Small intestine (tissue), 16 donors: ENCODE data around the gene CECR2. TPM values are rescaled to one million over a fixed set of nuclear protein-coding genes. Genes with fewer than 3 reads are reported as not detected.

Experiments
- DNase-seq, 2 donors: peaks; one replicate each; pipeline versions ENCODE4 v3.0.0 to v3.0.0-alpha.2; 2013
- FAIRE-seq: peaks from 2 replicates; lab custom pipeline; 2012; peaks lifted over from hg19 to GRCh38; lab: Jason Lieb, UNC
- H3K27ac ChIP-seq, 3 donors: one replicate each; pipeline ENCODE4 v1.5.1; 2013; ENCODE audit warnings: low read length in 2 of 3, mild to moderate bottlenecking in 2 of 3, control low read depth in 1 of 3, inconsistent platforms in 1 of 3, low read depth in 1 of 3, moderate library complexity in 1 of 3
- H3K27me3 ChIP-seq, 3 donors: one replicate each; pipeline ENCODE4 v1.6.1; 2013; ENCODE audit warnings: low read length in 3 of 3, inconsistent platforms in 1 of 3; ENCODE audit not compliant: control insufficient read depth in 3 of 3, insufficient read depth in 3 of 3
- H3K36me3 ChIP-seq, 3 donors: one replicate each; pipeline ENCODE4 v1.6.1; 2013; ENCODE audit warnings: low read length in 3 of 3, inconsistent platforms in 1 of 3, low read depth in 1 of 3, mild to moderate bottlenecking in 1 of 3, moderate library complexity in 1 of 3; ENCODE audit not compliant: control insufficient read depth in 3 of 3, insufficient read depth in 2 of 3
- H3K4me1 ChIP-seq, 3 donors: one replicate each; pipeline ENCODE4 v1.6.1; 2013; ENCODE audit warnings: low read length in 2 of 3, inconsistent platforms in 1 of 3, low read depth in 1 of 3, mild to moderate bottlenecking in 1 of 3, moderate library complexity in 1 of 3; ENCODE audit not compliant: control insufficient read depth in 3 of 3, insufficient read depth in 2 of 3
- H3K4me3 ChIP-seq, 3 donors: one replicate each; pipeline ENCODE4 v1.5.1; 2013; ENCODE audit warnings: low read length in 3 of 3, control low read depth in 1 of 3, inconsistent platforms in 1 of 3, low read depth in 1 of 3, mild to moderate bottlenecking in 1 of 3, moderate library complexity in 1 of 3
- H3K9me3 ChIP-seq, 2 donors: one replicate each; pipeline ENCODE4 v1.6.1; 2013; ENCODE audit warnings: low read depth in 1 of 2, low read length in 1 of 2; ENCODE audit not compliant: control insufficient read depth in 2 of 2, insufficient read depth in 1 of 2
- WGBS, 3 donors: extraction: QIAGEN DNeasy Blood & Tissue Kit; methylation state at CpG; one replicate each; pipeline ENCODE4 v1.1.7; 2013; 5-methylcytosine and 5-hydroxymethylcytosine counted together
- long read RNA-seq, 10 donors: transcript quantifications; one replicate each; lab custom pipeline, GENCODE V29; 2026
- polyA plus RNA-seq, 4 donors: library from polyadenylated mRNA; stranded (reverse) in 3 of 4; unstranded in 1 of 4; fragments of 200-250 nt in 3 of 4; fragments of 120-200 nt in 1 of 4; gene quantifications; one replicate each; pipeline versions ENCODE4 v1.2.1 to v1.2.3, GENCODE V29; 2013
- donor health status: healthy with polysubstance abuse.
- donor health status: control.
- donor health status: control.
- donor health status: Bipolar disorder and iron deficiency.
- donor health status: healthy.

The CECR2 gene
- under 1 TPM; under 0.01 to 0.84 (median 0.34) TPM for polyA plus RNA-seq
- long read RNA-seq, donor 1: 0 reads
- long read RNA-seq, donor 2: 0 reads
- long read RNA-seq, donor 3: 0 reads
- long read RNA-seq, donor 4: 0 reads
- long read RNA-seq, donor 5: 0 reads
- long read RNA-seq, donor 6: 0 reads
- long read RNA-seq, donor 7: 0 reads
- long read RNA-seq, donor 8: 0 reads
- long read RNA-seq, donor 9: 0 reads
- long read RNA-seq, donor 10: 0 reads

DNA sequence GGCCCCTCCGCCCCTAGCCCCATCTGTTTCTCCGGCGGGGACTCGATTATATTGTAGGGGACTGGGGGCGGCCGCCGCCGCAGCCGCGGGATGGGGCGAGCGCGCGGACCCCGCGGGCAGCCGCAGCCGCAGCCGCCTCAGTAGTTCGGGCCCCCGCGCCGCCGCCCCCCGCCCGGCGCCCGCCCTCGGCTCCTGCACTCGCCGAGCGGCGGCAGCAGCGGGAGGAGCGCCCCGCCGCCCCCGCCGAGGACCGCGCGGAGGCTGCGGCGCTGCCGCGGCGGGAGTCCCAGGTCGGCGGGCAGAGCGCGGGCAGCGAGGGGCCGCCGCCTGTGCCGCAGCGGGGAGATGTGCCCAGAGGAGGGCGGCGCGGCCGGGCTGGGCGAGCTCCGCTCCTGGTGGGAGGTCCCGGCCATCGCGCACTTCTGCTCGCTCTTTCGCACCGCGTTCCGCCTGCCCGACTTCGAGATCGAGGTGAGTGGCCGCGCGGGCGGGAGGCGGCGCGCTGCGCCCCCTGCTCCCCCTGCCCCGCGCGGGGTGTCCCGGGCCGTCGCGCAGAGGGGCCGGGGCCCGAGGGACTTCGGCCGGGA is at the start of gene CECR2:
CECR2 (plus strand) TSS at position 22 of the 587 bp plus-strand sequence; CDS start at position 346, 324 bp downstream.
- Histone ChIP-seq H3K9me3 (no peaks in the 10 kb centered on the region), H3K27me3 (peaks cover 6 to 36% (median 15%) of the 10 kb centered on the region in 3 donors), H3K4me1 (no peaks in the 10 kb centered on the region), H3K4me3 (peak within 1 kb of the TSS; percentile 44 to 55 (median 44)), H3K27ac (peak within 1 kb of the TSS in 2 of 3 donors; percentile 45 to 65), H3K36me3 (no peaks in the 10 kb centered on the region)
- WGBS, 3 donors: 1 to 5% (median 2%) methylated on average over 8 to 92 of the region's 92 CpGs
- DNase-seq (peak in 1 of 2 donors; percentile 62), FAIRE-seq (no peak)

DNA sequence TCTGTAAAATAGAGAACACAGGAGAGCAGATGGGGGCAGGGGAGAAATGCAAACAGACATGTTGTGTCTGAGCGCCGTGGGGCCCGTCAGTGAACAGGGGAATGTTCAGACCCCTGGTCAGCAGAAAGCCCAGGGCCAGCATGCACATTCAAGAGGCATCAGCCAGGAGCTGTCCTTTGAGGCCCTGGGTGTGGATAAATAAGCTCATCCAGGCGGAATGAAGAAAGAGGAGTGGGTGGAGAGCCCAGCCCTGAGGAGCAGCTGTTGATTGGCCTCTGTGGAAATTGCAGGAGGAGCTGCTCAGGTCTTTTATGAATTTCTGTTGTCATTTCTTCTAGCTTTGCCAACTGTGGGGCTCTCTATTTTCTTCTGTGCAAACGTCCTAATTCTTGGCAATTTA is 49.7 kb upstream of the CECR2 start:
- 50 to 64% (median 59%) methylated on average over 5 of the region's 5 CpGs for WGBS, 3 donors

DNA sequence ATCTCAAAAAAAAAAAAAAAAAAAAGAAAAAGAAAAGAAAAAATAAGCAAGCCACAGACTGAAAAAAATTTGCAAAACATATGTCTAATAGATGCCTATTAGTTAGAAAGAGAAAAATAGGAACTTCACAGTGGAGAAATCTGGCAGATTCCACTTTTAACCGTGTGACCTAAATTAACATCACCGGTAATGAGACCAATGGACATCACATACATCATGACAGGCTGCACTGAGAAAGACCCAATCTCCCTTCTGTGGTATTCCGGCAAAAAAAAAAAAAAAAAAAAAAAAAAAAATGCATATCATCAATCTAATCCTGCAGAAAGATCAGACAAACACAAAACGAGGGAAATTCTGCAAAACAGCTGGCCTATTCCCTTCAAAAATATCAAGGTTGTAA is 46.7 kb upstream of the CECR2 start:
- WGBS, 3 donors: 48 to 52% (median 49%) methylated on average over 4 of the region's 4 CpGs
- Histone ChIP-seq H3K27ac (no peak overlapping the region), H3K27me3 (no peaks in the 10 kb centered on the region), H3K4me3 (no peak overlapping the region), H3K4me1 (no peaks in the 10 kb centered on the region), H3K9me3 (no peaks in the 10 kb centered on the region), H3K36me3 (no peaks in the 10 kb centered on the region)
- no peak for DNase-seq
- no peak for FAIRE-seq

More for the DNA sequence above, 49.7 kb upstream of the CECR2 start:
- no peaks in the 10 kb centered on the region for H3K27me3 ChIP-seq
- H3K9me3 ChIP-seq: no peaks in the 10 kb centered on the region
- H3K4me3 ChIP-seq: no peak overlapping the region
- H3K36me3 ChIP-seq: no peaks in the 10 kb centered on the region
- FAIRE-seq: no peak
- no peak overlapping the region for H3K27ac ChIP-seq
- no peaks in the 10 kb centered on the region for H3K4me1 ChIP-seq
- DNase-seq: no peak

DNA sequence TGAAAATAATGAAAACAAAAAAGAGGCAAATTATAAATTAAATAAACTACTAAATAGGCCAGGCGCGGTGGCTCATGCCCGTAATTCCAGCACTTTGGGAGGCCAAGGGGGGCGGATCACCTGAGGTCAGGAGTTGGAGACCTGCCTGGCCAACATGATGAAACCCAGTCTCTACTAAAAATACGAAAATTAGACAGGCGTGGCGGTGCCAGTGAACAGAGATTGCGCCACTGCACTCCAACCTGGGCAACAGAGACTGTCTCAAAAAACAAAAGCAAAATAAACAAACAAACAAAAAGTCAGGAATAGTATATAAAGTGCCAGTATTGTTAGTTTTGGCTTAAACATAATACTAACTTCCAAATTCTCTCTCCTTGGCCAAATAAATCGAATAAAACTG is 37.6 kb upstream of the CECR2 start:
- no peak overlapping the region for H3K27ac ChIP-seq
- no peaks in the 10 kb centered on the region for H3K4me1 ChIP-seq
- DNase-seq (no peak), FAIRE-seq (no peak)
- H3K27me3 ChIP-seq: peaks cover 0 to 4% (median 0%) of the 10 kb centered on the region in 3 donors
- H3K9me3 ChIP-seq: no peaks in the 10 kb centered on the region
- no peak overlapping the region for H3K4me3 ChIP-seq
- WGBS, 3 donors: 90 to 93% (median 92%) methylated on average over 9 of the region's 9 CpGs
- no peaks in the 10 kb centered on the region for H3K36me3 ChIP-seq

DNA sequence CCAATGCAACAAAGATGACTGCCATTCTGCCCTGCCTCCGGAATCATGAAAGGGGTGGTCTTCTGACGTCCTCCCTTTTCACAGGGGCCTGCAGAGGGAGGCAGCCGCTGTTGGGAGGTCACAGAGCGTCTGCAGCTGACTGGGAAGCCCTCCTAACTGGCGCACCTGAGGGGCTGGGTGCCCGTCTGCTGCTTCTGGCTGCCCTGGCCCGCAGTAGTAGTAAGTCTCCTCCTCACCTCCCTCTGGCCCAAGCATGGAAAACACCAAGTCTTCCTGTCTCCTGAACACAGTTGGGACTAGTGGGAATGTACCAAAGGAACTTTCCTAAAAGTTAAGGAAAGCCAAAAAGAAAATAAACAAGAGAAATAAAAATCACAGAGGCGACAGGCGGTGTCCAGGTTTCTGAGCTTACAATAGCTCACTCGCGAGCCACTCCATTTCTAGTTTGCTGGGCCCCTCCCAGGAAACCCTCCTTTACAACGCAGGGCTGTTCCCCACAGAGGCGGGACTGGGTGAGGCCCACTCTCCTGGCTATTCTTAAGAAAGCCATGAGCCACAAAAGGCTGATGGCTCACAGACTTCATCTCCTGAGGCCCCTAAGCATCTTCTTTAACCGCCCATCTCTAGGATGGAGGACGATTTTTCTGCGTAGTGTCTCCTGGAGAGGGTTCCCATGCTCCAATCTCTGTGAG is 37.0 kb upstream of the CECR2 start:
- FAIRE-seq (no peak), DNase-seq (no peak)
- Histone ChIP-seq H3K27me3 (peaks cover 0 to 4% (median 0%) of the 10 kb centered on the region in 3 donors), H3K9me3 (no peaks in the 10 kb centered on the region), H3K4me3 (no peak overlapping the region), H3K27ac (no peak overlapping the region), H3K4me1 (no peaks in the 10 kb centered on the region), H3K36me3 (no peaks in the 10 kb centered on the region)
- 82 to 86% (median 86%) methylated on average over 16 of the region's 16 CpGs for WGBS, 3 donors

DNA sequence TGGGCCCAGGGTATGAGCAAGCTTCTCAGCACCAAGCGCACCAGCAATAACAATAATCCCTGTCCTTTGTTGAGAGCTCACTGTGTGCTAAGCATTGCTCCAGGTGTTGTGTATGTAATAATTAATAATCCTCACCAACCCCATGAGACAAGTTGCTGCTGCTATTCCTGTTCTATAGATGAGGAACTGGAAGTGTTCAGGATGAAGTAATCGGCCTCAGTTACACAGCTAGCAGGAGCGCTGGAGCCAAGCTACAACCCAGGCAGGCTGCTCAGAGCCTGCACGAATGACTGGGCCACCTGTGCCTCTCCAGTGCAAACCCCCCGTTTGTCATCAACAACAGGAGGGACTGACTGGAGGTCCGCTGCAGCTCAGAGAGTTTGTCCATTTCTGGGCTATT is 35.2 kb upstream of the CECR2 start:
- Histone ChIP-seq H3K36me3 (no peaks in the 10 kb centered on the region), H3K27me3 (peaks cover 0 to 3% (median 3%) of the 10 kb centered on the region in 3 donors), H3K9me3 (no peaks in the 10 kb centered on the region), H3K4me3 (no peak overlapping the region), H3K4me1 (no peaks in the 10 kb centered on the region), H3K27ac (no peak overlapping the region)
- WGBS, 3 donors: 67 to 74% (median 69%) methylated on average over 6 of the region's 6 CpGs
- FAIRE-seq: no peak
- DNase-seq: no peak

DNA sequence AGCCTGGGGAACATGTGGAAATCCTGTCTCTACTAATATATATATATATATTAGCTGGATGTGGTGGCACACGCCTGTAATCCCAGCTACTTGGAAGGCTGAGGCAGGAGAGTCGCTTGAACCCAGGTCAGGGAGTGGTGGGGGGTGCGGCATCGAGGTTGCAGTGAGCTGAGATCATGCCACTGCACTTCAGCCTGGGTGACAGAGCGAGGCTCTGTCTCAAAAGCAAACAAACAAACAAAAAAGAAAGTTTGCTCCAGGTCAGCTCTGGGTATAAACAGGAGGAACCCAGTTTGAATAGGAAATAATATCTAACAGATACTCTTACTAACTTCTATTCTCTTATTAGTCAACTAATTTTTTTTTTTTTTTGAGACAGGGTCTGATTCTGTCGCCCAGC is 34.3 kb upstream of the CECR2 start:
- no peaks in the 10 kb centered on the region for H3K9me3 ChIP-seq
- no peaks in the 10 kb centered on the region for H3K4me1 ChIP-seq
- no peak overlapping the region for H3K27ac ChIP-seq
- H3K4me3 ChIP-seq: no peak overlapping the region
- 41 to 60% (median 43%) methylated on average over 5 to 6 of the region's 6 CpGs for WGBS, 3 donors
- DNase-seq: no peak
- no peaks in the 10 kb centered on the region for H3K36me3 ChIP-seq
- no peak for FAIRE-seq
- peaks cover 0 to 6% (median 0%) of the 10 kb centered on the region in 3 donors for H3K27me3 ChIP-seq

DNA sequence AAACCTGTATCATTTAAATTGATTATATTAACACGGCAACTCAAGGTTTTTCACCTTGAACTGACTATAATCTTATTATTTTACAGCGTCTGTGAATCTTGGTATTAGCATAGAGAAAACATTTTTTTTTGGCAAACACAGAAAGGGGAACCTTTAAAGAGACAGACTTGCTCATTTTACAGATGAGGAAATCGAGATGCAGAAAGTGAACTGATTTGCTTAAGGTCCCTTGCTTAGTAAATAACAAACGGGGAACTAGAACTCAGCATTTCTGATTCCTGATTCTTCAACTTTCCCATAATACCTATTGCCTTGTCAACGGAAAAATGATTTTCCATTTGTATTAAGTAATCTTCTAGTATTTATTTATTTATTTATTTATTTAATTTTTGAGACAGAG is 33.2 kb upstream of the CECR2 start:
- Histone ChIP-seq H3K9me3 (no peaks in the 10 kb centered on the region), H3K4me3 (no peak overlapping the region), H3K36me3 (no peaks in the 10 kb centered on the region), H3K4me1 (no peaks in the 10 kb centered on the region), H3K27me3 (peaks cover 0 to 6% (median 0%) of the 10 kb centered on the region in 3 donors), H3K27ac (no peak overlapping the region)
- 38 to 57% (median 46%) methylated on average over 5 of the region's 5 CpGs for WGBS, 3 donors
- FAIRE-seq: no peak
- DNase-seq: no peak
